ENCODE measurements around the gene SCARF2.

DNA sequence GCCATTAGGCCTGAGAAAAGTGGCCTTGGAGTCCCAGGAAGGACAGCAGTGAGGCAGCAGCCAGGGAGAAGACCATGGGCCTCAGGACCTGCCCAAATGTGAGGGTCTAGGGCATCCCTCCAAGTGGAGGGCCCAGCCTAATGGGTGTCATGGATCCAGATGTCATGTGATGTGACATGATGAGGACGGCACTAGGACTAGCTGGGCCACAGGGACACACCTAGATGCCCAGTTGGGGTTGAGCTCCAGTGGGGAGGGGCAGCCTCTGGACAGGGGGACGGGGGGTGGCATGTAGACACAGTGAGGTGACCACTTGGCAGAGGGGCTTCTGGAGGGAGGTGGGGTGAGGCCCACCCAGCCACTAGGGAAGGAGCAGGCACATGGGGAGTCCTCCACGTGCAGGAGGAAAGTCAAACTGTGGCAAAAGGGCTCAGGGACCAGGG lies 5.4 kb downstream of the SCARF2 start:
- TF ChIP-seq, protein P1, sequence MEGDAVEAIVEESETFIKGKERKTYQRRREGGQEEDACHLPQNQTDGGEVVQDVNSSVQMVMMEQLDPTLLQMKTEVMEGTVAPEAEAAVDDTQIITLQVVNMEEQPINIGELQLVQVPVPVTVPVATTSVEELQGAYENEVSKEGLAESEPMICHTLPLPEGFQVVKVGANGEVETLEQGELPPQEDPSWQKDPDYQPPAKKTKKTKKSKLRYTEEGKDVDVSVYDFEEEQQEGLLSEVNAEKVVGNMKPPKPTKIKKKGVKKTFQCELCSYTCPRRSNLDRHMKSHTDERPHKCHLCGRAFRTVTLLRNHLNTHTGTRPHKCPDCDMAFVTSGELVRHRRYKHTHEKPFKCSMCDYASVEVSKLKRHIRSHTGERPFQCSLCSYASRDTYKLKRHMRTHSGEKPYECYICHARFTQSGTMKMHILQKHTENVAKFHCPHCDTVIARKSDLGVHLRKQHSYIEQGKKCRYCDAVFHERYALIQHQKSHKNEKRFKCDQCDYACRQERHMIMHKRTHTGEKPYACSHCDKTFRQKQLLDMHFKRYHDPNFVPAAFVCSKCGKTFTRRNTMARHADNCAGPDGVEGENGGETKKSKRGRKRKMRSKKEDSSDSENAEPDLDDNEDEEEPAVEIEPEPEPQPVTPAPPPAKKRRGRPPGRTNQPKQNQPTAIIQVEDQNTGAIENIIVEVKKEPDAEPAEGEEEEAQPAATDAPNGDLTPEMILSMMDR (IDR thresholded peaks at IDR 0.05; ENCODE audit: borderline replicate concordance, extremely low read depth, low read length, poor library complexity, severe bottlenecking), result no peak
- no peak for TF ChIP-seq EZH2 (IDR thresholded peaks at IDR 0.05; ENCODE audit: borderline replicate concordance, low read depth, low read length, severe bottlenecking)
